Measurements from ENCODE around the gene PRPF31. TPM values are rescaled to one million over a fixed set of nuclear protein-coding genes. Genes with fewer than 3 reads are reported as not detected.

PRPF31 gene
- polyA plus RNA-seq, 1 experiment: 39.4 TPM

GRCh38 chr19:54133312-54133956 lies 17.9 kb downstream of the PRPF31 start:
- H3K4me3 ChIP-seq (ENCODE audit: low read depth, low read length): no peak overlapping the region
- ChIA-PET CTCF (no interaction called here), POLR2A (no interaction called here)
- TF ChIP-seq CTCF (IDR thresholded peaks at IDR 0.05; ENCODE audit: insufficient read depth, low read depth, low read length): no peak
- peaks cover 12% of the 10 kb centered on the region for H3K36me3 ChIP-seq (ENCODE audit: control insufficient read depth, insufficient read depth, low read length)
- no peaks in the 10 kb centered on the region for H3K27me3 ChIP-seq (ENCODE audit: control insufficient read depth, insufficient read depth, low read length)
- DNase-seq (ENCODE audit: low read depth): no peak

GRCh38 chr19:54133957-54134590 lies 18.5 kb downstream of the PRPF31 start:
- Histone ChIP-seq H3K27me3 (ENCODE audit: control insufficient read depth, insufficient read depth, low read length) (no peaks in the 10 kb centered on the region), H3K36me3 (ENCODE audit: control insufficient read depth, insufficient read depth, low read length) (peaks cover 11% of the 10 kb centered on the region), H3K4me3 (ENCODE audit: low read depth, low read length) (no peak overlapping the region)
- ChIA-PET CTCF (no interaction called here), POLR2A (no interaction called here)
- TF ChIP-seq CTCF (IDR thresholded peaks at IDR 0.05; ENCODE audit: insufficient read depth, low read depth, low read length): no peak
- DNase-seq (ENCODE audit: low read depth): no peak

GRCh38 chr19:54136086-54136863 lies 20.7 kb downstream of the PRPF31 start:
- no peak for DNase-seq (ENCODE audit: low read depth)
- ChIA-PET CTCF (interaction anchor here (1.1 kb wide), 1 partner anchor 17 kb away, joined by 4 read pairs; no protein-coding TSS in a partner anchor), POLR2A (interaction anchor here (1.3 kb wide), 1 partner anchor 23 kb away, joined by 7 read pairs; the partner anchor contains the start of gene LENG1)
- Histone ChIP-seq H3K27me3 (ENCODE audit: control insufficient read depth, insufficient read depth, low read length) (no peaks in the 10 kb centered on the region), H3K4me3 (ENCODE audit: low read depth, low read length) (peak overlapping the region; percentile 37), H3K36me3 (ENCODE audit: control insufficient read depth, insufficient read depth, low read length) (peaks cover 8% of the 10 kb centered on the region; the same call in 1 of the 2 replicates)
- no peak for TF ChIP-seq CTCF (IDR thresholded peaks at IDR 0.05; ENCODE audit: insufficient read depth, low read depth, low read length)

- H3K4me3 ChIP-seq (ENCODE audit: low read depth, low read length): peak overlapping the region; percentile 90
- POLR2A ChIA-PET: interaction anchor here (0.6 to 1.3 kb wide), 6 partner anchors 20 to 325 kb away, joined by 3 to 7 read pairs (median 3); partner anchors contain the start of genes LENG1, LENG8, PRPF31 and TFPT
- H3K27me3 ChIP-seq (ENCODE audit: control insufficient read depth, insufficient read depth, low read length): no peaks in the 10 kb centered on the region
- H3K36me3 ChIP-seq (ENCODE audit: control insufficient read depth, insufficient read depth, low read length): peaks cover 8% of the 10 kb centered on the region; the same call in 1 of the 2 replicates
- CTCF ChIA-PET: interaction anchor here (1.0 to 2.0 kb wide), 3 partner anchors 11 to 344 kb away, joined by 4 to 6 read pairs (median 4); no protein-coding TSS in a partner anchor
- peak; percentile 100 for DNase-seq (ENCODE audit: low read depth)
- no peak for TF ChIP-seq CTCF (IDR thresholded peaks at IDR 0.05; ENCODE audit: insufficient read depth, low read depth, low read length)
Observed at GRCh38 chr19:54136864-54137698, 21.5 kb downstream of the PRPF31 start.

Measured in BJ (cell line).